Lower leg skin (tissue), 3 donors: ENCODE measurements around the gene CNTN4.

ENCODE experiments used
- CTCF ChIP-seq, 3 donors: fragments of 450-650 bp; IDR thresholded peaks; one replicate each; pipeline ENCODE4 v1.5.1; 2016; ENCODE audit warnings: antibody characterized with exemption in 3 of 3, mild to moderate bottlenecking in 3 of 3, moderate library complexity in 2 of 3
- POLR2A ChIP-seq, 2 donors: fragments of 450-650 bp; IDR thresholded peaks; one replicate each; pipeline ENCODE4 v1.6.1; 2016 to 2017; ENCODE audit warnings: antibody characterized with exemption in 2 of 2, mild to moderate bottlenecking in 1 of 2, moderate library complexity in 1 of 2

GRCh38 chr3:2771193-2771592 lies 672.5 kb downstream of the CNTN4 start:
- TF ChIP-seq POLR2A (IDR thresholded peaks at IDR 0.05) (no peak), CTCF (IDR thresholded peaks at IDR 0.05) (no peak)
